Measurements from ENCODE around the gene FEM1C.

Gene FEM1C

GRCh38 chr5:115472271-115473025 is 72.1 kb downstream of the FEM1C start:
- DNase-seq, result no peak

DNA sequence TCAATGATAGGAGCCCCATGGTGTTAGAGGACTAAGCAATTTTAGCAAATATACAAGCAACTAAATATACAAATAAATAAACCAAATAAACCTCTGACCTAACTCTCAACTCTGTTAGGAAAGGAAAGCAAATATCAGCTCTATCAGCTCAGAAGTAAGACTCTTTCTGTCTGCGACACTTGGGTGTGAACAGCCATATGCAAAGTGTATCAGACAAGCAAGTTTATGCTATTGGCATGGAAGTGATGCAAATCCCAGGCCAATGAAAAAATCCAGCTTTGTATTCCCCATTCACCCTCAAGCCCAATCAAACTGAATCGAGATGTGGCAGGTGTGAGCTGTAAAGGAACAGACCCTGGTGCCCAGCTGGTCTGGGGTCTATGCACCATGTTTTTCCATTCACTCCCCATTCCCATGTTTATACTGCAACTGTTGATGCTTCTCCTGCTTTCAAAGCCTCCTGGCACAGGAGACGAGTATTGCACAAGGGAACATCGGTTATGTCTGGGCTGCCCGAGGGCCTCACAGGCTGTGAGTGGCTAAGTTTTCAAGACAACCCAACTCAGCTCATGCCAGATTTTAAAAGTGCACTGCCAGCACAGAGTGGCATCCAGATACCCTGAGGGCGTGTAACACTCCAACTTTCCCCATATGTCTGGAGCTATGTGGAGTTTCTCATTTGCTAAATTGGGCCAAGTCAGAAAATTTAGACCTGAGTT is 73.1 kb downstream of the FEM1C start:
- DNase-seq, result no peak

GRCh38 chr5:115470921-115471320 is 73.7 kb downstream of the FEM1C start:
- DNase-seq, result no peak

All from NCI-H82 (cell line).